ENCODE data around the gene PHF19. TPM values are rescaled to one million over a fixed set of nuclear protein-coding genes. Genes with fewer than 3 reads are reported as not detected.

The PHF19 gene
- total RNA-seq, 1 experiment from 2014 or later = 39.0 TPM

- no peaks in the 10 kb centered on the region for H3K4me1 Mint-ChIP-seq
- ChIA-PET CTCF (no interaction called here), POLR2A (no interaction called here)
- no peak for ATAC-seq
- H3K36me3 Mint-ChIP-seq = no peaks in the 10 kb centered on the region
- H3K27ac Mint-ChIP-seq = no peak overlapping the region
- DNase-seq (ENCODE audit: low spot score) = no peak
- H3K9me3 Mint-ChIP-seq = no peaks in the 10 kb centered on the region
- H3K27me3 Mint-ChIP-seq (ENCODE audit: low read depth) = no peaks in the 10 kb centered on the region
- no peak overlapping the region for H3K4me3 Mint-ChIP-seq
- TF ChIP-seq STAT6 (CRISPR knock-in tag; conservative IDR thresholded peaks at IDR 0.05; ENCODE audit: low read depth) = no peak
- no peak for TF ChIP-seq GRHL2 (CRISPR knock-in tag; IDR thresholded peaks at IDR 0.05; ENCODE audit: insufficient replicate concordance, severe bottlenecking)
- no peak for TF ChIP-seq ATF6 (CRISPR knock-in tag; IDR thresholded peaks at IDR 0.05)
- TF ChIP-seq ZNF121 (CRISPR knock-in tag; IDR thresholded peaks at IDR 0.05) = no peak
- no peak for TF ChIP-seq ZNF232 (CRISPR knock-in tag; IDR thresholded peaks at IDR 0.05)
- no peak for TF ChIP-seq FOXP1 (CRISPR knock-in tag; IDR thresholded peaks at IDR 0.05; ENCODE audit: borderline replicate concordance)
- no peak for TF ChIP-seq ELF4 (CRISPR knock-in tag; IDR thresholded peaks at IDR 0.05; ENCODE audit: low read depth)
- TF ChIP-seq ZNF512 (CRISPR knock-in tag; IDR thresholded peaks at IDR 0.05; ENCODE audit: borderline replicate concordance) = no peak
- no peak for TF ChIP-seq MAX (CRISPR knock-in tag; IDR thresholded peaks at IDR 0.05)
- no peak for TF ChIP-seq IRF2 (CRISPR knock-in tag; IDR thresholded peaks at IDR 0.05; ENCODE audit: borderline replicate concordance, low read depth)
- TF ChIP-seq RELA (CRISPR knock-in tag; IDR thresholded peaks at IDR 0.05; ENCODE audit: borderline replicate concordance) = no peak
- no peak for TF ChIP-seq ESRRA (CRISPR knock-in tag; IDR thresholded peaks at IDR 0.05; ENCODE audit: borderline replicate concordance)
- no peak for TF ChIP-seq ZBTB21 (CRISPR knock-in tag; IDR thresholded peaks at IDR 0.05; ENCODE audit: borderline replicate concordance)
- TF ChIP-seq E2F5 (CRISPR knock-in tag; IDR thresholded peaks at IDR 0.05) = no peak
- TF ChIP-seq CDX4 (CRISPR knock-in tag; IDR thresholded peaks at IDR 0.05; ENCODE audit: borderline replicate concordance) = no peak
- TF ChIP-seq PREB (CRISPR knock-in tag; IDR thresholded peaks at IDR 0.05; ENCODE audit: borderline replicate concordance) = no peak
- TF ChIP-seq E2F4 (CRISPR knock-in tag; IDR thresholded peaks at IDR 0.05; ENCODE audit: borderline replicate concordance, low read depth) = no peak
- TF ChIP-seq PRRX2 (CRISPR knock-in tag; IDR thresholded peaks at IDR 0.05) = no peak
- no peak for TF ChIP-seq FOXJ3 (CRISPR knock-in tag; IDR thresholded peaks at IDR 0.05; ENCODE audit: borderline replicate concordance)
These were observed 25.9 kb upstream of the PHF19 start for GRCh38 chr9:120902569-120903535.
